ENCODE measurements around the gene ZC3H8.

ZC3H8 gene

GRCh38 chr2:112195167-112195766 lies 59.6 kb downstream of the ZC3H8 start:
- DNase-seq (ENCODE audit: low read depth in 2 of 2), result no peak

DNA sequence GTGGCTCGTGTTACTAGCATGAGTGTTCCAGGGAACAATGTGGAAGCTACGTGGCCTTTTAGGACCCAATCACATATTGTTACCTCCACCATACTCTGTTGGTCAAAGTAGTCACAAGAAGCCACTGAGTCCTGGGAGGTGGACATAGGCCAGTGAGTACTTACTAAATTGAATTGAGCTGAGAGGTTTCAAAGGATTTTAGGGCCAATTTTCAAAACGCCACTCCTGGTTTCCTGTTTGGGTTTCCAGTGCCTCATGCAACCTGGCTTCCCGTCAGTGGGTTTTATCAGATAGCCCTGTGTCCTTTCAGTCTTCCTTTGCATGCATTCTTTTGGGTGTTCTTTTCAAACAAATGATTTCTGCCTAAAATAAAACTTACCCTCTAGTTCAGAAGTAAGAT lies 60.4 kb downstream of the ZC3H8 start:
- no peak for DNase-seq (ENCODE audit: low read depth in 2 of 2)

DNA sequence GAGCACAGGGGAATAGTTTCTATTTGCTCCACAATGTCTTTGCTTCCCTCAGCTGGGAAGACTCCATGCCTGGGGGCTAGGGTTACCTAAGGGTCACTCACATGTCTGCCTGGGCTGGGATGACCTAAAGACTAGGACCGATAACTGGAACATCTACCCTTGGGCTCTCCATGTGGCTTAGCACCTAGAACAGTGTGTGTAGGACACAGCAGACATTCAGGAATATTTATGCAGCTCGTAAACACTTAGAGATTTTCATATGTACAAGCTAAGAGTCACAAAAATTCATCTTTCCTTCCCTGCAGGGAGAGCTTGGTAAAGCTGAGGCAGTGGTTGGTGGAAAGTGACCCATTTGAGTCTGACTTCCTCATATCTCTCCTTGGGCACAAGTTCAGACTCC lies 60.8 kb downstream of the ZC3H8 start:
- no peak for DNase-seq (ENCODE audit: low read depth in 2 of 2)

DNA sequence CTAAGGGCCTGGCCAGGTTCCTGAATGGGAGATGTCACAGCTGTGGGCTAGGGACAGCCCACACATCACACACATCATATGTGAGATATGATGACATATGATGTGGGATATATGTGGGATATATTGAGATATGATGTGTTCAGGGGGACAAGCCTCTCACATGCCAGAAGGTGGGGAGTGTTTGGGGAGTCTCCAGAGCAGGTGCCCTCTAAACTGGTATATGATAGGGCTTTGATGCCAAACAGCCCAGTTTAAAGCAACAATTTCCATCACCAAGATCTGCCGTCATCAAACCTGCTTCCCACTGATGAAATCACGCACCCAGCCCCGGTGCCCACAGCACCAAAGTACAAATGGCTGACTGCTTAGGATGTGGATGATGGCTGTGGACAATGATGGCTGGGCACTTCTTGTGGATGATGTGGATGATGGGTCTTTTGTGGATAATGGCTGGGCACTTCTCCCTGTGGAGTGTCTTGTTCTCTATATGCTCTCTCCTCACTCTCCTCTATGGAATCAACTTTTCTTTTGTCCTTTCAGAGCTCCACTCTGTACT lies 65.8 kb downstream of the ZC3H8 start:
- no peak for DNase-seq (ENCODE audit: low read depth in 2 of 2)

DNA sequence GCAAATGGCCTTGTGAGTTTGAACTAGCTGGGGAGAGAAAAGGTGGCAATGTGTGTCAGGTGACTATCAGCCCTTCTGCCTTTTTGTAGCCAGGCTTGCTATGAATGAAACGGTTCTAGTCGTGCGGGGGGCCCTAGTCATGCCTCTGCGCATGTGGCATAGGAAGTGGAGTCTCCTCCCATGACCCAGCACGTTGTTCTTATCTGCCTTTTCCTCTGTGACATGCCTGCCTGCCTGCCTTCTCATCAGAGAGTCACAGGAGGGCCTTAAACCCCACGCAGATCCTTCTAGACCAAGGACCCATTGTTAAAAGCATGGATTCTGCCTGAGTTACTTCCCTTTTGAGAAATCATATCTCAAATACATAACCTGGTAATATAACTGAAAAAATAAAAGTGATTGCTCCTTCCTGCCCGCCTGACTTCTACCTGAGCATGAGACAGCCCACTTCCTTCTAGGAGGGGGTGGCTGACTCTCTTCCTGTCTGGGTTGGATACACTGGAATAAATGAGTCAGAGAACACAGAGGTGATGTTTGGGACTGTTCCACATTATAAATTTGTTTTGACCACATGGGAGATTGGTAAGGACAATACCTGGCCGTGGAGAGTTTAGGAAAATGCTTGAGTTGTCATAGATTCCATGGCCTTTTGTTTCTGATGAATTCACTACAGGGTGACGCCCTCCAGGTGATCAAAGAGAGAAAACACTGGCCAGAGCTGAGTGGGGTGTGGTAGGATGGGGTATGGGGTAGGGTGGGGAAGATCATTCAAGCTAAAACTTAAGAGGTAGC lies 66.8 kb downstream of the ZC3H8 start:
- DNase-seq (ENCODE audit: low read depth in 2 of 2), result peak; percentile 48 to 64

DNA sequence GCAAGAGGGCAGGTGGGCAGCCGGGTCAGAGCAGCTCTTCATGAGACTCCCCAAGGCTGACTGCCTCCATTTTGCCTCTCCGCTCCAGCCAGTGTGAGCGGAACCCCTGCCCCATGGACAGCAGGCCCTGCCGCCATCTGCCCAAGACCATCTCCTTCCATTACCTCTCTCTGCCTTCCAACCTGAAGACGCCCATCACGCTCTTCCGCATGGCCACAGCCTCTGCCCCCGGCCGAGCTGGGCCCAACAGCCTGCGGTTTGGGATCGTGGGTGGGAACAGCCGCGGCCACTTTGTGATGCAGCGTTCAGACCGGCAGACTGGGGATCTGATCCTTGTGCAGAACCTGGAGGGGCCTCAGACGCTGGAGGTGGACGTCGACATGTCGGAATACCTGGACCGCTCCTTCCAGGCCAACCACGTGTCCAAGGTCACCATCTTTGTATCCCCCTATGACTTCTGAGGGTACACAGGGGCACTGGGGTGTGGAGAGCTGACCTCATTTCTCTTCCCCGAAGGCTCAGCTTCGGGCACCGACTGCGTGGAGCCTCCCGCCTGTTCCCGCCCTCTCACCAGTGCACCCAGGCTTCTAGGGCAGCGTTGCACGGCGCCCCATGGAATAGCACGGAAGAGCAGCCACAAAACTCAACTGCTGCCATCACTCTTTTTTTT lies 67.7 kb downstream of the ZC3H8 start:
- DNase-seq (ENCODE audit: low read depth in 2 of 2), result no peak

DNA sequence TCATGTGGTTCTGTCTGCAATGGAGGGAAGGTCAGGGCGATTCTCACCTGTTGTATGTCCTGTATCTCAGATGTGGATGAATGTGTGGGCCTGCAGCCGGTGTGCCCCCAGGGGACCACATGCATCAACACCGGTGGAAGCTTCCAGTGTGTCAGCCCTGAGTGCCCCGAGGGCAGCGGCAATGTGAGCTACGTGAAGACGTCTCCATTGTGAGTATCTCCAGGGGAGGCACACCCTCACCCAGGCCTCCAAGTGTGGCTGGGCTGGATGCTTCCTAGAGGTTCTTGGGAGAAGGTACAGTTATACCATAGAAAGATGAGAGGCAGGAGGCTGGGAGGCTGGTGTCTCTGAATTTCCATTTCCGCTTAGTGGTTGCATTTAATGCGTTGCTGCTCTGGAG lies 69.7 kb downstream of the ZC3H8 start:
- DNase-seq (ENCODE audit: low read depth in 2 of 2), result no peak

DNA sequence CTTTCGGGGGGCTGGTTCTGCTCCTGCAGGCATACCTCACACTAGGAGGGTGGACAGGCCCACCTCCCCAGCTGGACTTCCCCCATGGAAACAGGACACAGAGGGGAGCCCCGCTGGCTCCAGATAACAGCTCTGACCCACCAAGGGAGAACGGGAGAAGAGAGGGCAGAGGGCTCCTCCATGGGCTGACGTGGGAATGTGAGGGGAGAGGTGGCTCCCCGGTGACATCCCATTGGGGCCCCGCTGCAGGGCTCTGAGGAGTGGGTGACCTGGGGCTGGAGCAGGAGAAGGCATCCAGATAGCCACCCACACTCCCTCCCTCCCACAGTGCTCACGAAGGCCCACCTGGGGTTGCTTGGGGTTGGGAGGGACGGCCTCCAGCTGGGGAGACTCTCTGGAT lies 70.7 kb downstream of the ZC3H8 start:
- DNase-seq (ENCODE audit: low read depth in 2 of 2), result no peak

GRCh38 chr2:112183327-112184025 lies 71.4 kb downstream of the ZC3H8 start:
- no peak for DNase-seq (ENCODE audit: low read depth in 2 of 2)

DNA sequence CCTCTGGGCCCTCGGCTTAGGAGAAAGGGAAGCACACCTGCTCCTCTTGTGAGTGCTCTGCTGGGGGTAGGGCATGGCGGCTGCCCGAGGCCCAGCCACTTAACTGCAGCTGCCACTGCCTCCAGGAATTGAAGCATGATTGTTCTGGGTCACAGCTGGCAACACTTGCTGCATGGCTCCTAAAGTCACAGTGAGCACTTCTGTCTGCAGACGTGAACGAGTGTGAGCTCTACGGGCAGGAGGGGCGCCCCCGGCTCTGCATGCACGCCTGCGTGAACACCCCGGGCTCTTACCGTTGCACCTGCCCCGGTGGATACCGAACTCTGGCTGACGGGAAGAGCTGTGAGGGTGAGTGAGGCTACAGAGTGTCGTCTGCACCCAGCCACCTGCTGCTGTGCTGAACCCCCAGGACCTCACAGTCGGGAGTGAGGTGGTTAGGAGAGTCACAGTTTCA lies 72.2 kb downstream of the ZC3H8 start:
- no peak for DNase-seq (ENCODE audit: low read depth in 2 of 2)

DNA sequence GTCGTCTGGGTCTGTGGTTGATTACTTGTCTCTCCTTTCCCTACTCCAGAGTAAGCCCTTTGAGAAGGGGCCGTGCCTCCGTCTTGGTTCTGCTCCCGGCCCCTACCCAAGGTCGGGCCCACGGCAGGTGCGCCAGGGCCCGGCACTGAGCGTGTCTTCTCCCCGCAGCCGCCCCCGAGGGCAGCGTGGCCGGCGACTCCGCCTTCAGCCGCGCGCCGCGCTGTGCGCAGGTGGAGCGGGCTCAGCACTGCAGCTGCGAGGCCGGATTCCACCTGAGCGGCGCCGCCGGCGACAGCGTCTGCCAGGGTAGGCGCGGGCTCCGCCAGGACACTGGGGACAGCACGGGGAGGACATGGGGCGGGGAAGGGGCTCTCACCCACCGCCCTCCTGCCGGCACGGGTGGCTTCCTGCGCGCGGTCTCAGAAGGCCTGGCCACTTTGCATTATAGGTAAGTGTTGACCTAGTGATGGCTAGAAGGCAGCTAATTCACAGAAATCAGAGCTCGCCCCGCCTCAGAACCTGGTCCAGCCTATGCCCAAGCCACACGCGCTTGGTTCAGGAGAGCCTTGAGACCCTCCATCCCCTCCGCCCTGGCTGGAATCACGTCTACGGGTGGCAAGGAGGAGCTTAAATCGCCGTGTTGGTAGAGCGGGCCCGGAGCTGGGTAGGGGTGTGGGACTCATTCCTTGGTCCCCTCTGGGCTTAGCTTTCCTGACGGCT lies 73.1 kb downstream of the ZC3H8 start:
- no peak for DNase-seq (ENCODE audit: low read depth in 2 of 2)

- no peak for DNase-seq (ENCODE audit: low read depth in 2 of 2)
Measured at GRCh38 chr2:112175958-112176573, 78.8 kb downstream of the ZC3H8 start.

DNA sequence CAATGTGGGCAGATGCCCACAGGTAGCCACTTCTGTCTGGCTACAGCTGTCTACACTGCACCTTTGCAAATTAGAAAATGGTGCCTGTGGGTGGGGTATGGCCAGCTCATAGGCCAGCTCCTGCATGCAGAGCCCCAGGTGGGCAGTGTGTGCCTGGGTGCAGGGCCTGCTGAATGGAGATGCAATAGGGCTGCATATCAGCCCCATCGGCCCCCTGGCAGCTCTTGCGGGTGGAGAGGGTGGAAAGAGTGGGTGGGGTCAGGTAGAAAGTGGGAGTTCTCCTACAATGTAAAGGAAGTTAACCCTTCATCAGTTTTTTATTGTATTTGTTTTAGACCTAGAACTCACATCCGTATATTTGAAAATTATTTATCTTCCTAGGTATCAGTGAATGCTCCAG lies 79.5 kb downstream of the ZC3H8 start:
- DNase-seq (ENCODE audit: low read depth in 2 of 2), result no peak

- DNase-seq (ENCODE audit: low read depth in 2 of 2), result no peak
Measured at GRCh38 chr2:112174383-112174782, 80.5 kb downstream of the ZC3H8 start.

DNA sequence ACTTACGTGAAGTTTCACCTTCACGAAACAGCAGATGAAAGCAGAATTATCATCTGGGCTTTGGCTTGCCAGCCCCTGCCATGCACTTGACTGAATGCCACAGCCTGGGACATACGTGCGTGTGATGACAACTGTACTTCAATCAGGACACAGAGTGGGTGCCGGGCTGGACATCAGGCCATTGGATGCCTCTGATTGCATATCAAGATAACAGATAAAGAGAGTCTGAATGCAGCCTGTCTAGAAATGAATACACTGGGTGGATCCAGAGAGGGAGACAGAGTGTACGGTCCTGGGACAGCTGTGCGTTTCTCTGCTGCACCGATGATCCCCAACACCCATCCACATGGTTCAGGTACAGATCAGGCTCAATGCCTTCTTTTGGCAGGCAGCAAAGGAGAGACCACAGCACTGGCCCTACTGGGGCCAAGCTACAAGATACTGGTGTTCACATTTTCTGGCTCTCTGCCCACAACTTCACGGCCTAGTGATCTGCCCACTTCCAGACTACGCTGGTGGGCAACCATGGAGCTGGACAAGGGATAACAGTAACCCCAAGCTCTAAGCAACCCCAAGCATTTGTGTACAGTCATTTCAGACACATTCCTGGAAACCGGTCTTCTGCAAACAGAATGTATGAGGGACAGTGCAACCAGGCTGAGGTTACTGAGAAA lies 81.1 kb downstream of the ZC3H8 start:
- DNase-seq (ENCODE audit: low read depth in 2 of 2), result no peak

GRCh38 chr2:112170495-112170894 lies 84.3 kb downstream of the ZC3H8 start:
- DNase-seq (ENCODE audit: low read depth in 2 of 2), result no peak

- no peak for DNase-seq (ENCODE audit: low read depth in 2 of 2)
Measured at GRCh38 chr2:112168422-112169124, 86.3 kb downstream of the ZC3H8 start.

GRCh38 chr2:112166806-112167499 lies 87.9 kb downstream of the ZC3H8 start:
- no peak for DNase-seq (ENCODE audit: low read depth in 2 of 2)

GRCh38 chr2:112165296-112165695 lies 89.5 kb downstream of the ZC3H8 start:
- no peak for DNase-seq (ENCODE audit: low read depth in 2 of 2)

All from stimulated activated CD8-positive, alpha-beta memory T cell treated with anti-CD3 and anti-CD28 coated beads, Interleukin-2, amount 100 ng/mL, for 1 hour (primary cell).